Endothelial cell of umbilical vein (primary cell): ENCODE measurements around the gene SNX24. TPM values are rescaled to one million over a fixed set of nuclear protein-coding genes. Genes with fewer than 3 reads are reported as not detected.

Experiments used
- BruUV-seq: library from RNA; stranded (reverse); fragments of 400-500 nt; replicated peaks from 2 replicates; lab custom pipeline; 2021; lab: Mats Ljungman, UMichigan
- CTCF ChIA-PET: fragments of 300-600, 350-600 bp; sonication (Branson Sonifier 250); formaldehyde crosslinking; loops from one replicate; lab custom pipeline; 2021; ENCODE audit warnings: antibody characterized with exemption, inconsistent platforms; lab: Charles Lee
- POLR2A ChIA-PET: fragments of 300-600, 350-600 bp; sonication (Branson Sonifier 250); formaldehyde crosslinking; loops from one replicate; lab custom pipeline; 2021; ENCODE audit warnings: antibody characterized with exemption, inconsistent platforms; lab: Charles Lee
- DNase-seq: peaks from one replicate; pipeline ENCODE4 v3.0.0-alpha.2; 2011; ENCODE audit warnings: low read depth, low spot score
- FAIRE-seq: peaks from 2 replicates; lab custom pipeline; 2011; peaks lifted over from hg19 to GRCh38; lab: Jason Lieb, UNC
- H2AFZ ChIP-seq: 2 replicates; pipeline ENCODE4 v1.6.0; 2012; ENCODE audit warnings: low read depth, low read length, control low read depth, inconsistent platforms
- H3K27ac ChIP-seq: 2 replicates; pipeline ENCODE4 v1.5.1; 2011; ENCODE audit warnings: low read depth, mild to moderate bottlenecking, control low read depth, low read length, moderate library complexity; ENCODE audit not compliant: insufficient read depth
- H3K27me3 ChIP-seq, 2 experiments: 2 replicates each; pipeline versions ENCODE4 v1.6.0 to v1.6.1; 2011; ENCODE audit warnings: low read length in 2 of 2, mixed read lengths in 1 of 2; ENCODE audit not compliant: control insufficient read depth in 2 of 2, insufficient read depth in 2 of 2
- H3K36me3 ChIP-seq, 2 experiments: 2 replicates in 1 of 2; 3 replicates in 1 of 2; pipeline ENCODE4 v1.5.1; 2011; ENCODE audit warnings: low read length in 2 of 2, mild to moderate bottlenecking in 1 of 2, moderate library complexity in 1 of 2; ENCODE audit not compliant: control insufficient read depth in 2 of 2, insufficient read depth in 2 of 2; ENCODE audit errors: extremely low read depth in 1 of 2
- H3K4me1 ChIP-seq: 3 replicates; pipeline ENCODE4 v1.5.1; 2011; ENCODE audit warnings: mild to moderate bottlenecking, low read length; ENCODE audit not compliant: control insufficient read depth, insufficient read depth; ENCODE audit errors: extremely low read depth
- H3K4me2 ChIP-seq: 2 replicates; pipeline ENCODE4 v1.6.1; 2011; ENCODE audit warnings: low read length, control low read depth, mixed read lengths; ENCODE audit not compliant: insufficient read depth
- H3K4me3 ChIP-seq, 3 experiments: fragments of 200-600 bp in 1 of 3; sonication (generic), shearing (Covaris generic) in 1 of 3; replicated peaks in 1 of 3; 2 replicates each; pipeline ENCODE4 v1.5.1; 2011 to 2016; ENCODE audit warnings: control low read depth in 3 of 3, low read length in 3 of 3, mild to moderate bottlenecking in 2 of 3, inconsistent platforms in 1 of 3, low read depth in 1 of 3, moderate library complexity in 1 of 3; ENCODE audit not compliant: insufficient read depth in 1 of 3
- H3K79me2 ChIP-seq: 2 replicates; pipeline ENCODE4 v1.6.0; 2012; ENCODE audit warnings: low read length, inconsistent platforms; ENCODE audit not compliant: control insufficient read depth, insufficient read depth
- H3K9ac ChIP-seq: replicated peaks from 2 replicates; pipeline ENCODE3; 2011; ENCODE audit warnings: low read length, control low read depth; ENCODE audit not compliant: insufficient read depth; ENCODE audit errors: extremely low read depth
- H3K9me1 ChIP-seq: replicated peaks from 3 replicates; pipeline ENCODE4 v1.6.0; 2011; ENCODE audit warnings: mild to moderate bottlenecking, low read length; ENCODE audit not compliant: control insufficient read depth, insufficient read depth; ENCODE audit errors: extremely low read depth
- H3K9me3 ChIP-seq: replicated peaks from 2 replicates; pipeline ENCODE4 v1.5.1; 2012; ENCODE audit warnings: low read length, inconsistent platforms; ENCODE audit not compliant: control insufficient read depth, insufficient read depth
- H4K20me1 ChIP-seq: replicated peaks from 2 replicates; pipeline ENCODE3; 2011; ENCODE audit warnings: mild to moderate bottlenecking, low read length; ENCODE audit not compliant: control insufficient read depth, insufficient read depth; ENCODE audit errors: extremely low read depth
- CTCF ChIP-seq, 2 donors: IDR thresholded peaks; 1 replicate in 1 of 2; 2 replicates in 1 of 2; pipeline ENCODE4 v1.5.1; 2011; ENCODE audit warnings: low read length in 2 of 2, mild to moderate bottlenecking in 2 of 2, moderate library complexity in 2 of 2, control low read depth in 1 of 2, inconsistent platforms in 1 of 2, low read depth in 1 of 2; ENCODE audit not compliant: insufficient read depth in 1 of 2; ENCODE audit errors: extremely low read depth in 1 of 2
- EZH2 ChIP-seq: IDR thresholded peaks from 2 replicates; pipeline ENCODE4 v1.6.1; 2012; ENCODE audit warnings: borderline replicate concordance, low read depth, mild to moderate bottlenecking, moderate library complexity, low read length, inconsistent platforms; ENCODE audit not compliant: severe bottlenecking
- FOS ChIP-seq: IDR thresholded peaks from 2 replicates; pipeline ENCODE4 v1.6.1; 2011; ENCODE audit warnings: mild to moderate bottlenecking, low read length, moderate library complexity, borderline replicate concordance; ENCODE audit not compliant: insufficient read depth
- GATA2 ChIP-seq: IDR thresholded peaks from 2 replicates; pipeline ENCODE4 v1.7.0; 2011; ENCODE audit warnings: low read depth, mild to moderate bottlenecking, moderate library complexity, mixed read lengths, low read length; ENCODE audit not compliant: insufficient read length, insufficient read depth
- JUN ChIP-seq: IDR thresholded peaks from 2 replicates; pipeline ENCODE4 v1.6.1; 2011; ENCODE audit warnings: borderline replicate concordance, low read depth; ENCODE audit not compliant: insufficient read length, insufficient read depth
- MAX ChIP-seq: IDR thresholded peaks from 2 replicates; pipeline ENCODE4 v1.6.1; 2011; ENCODE audit not compliant: insufficient read depth, insufficient read length
- MYC ChIP-seq: IDR thresholded peaks from one replicate; pipeline ENCODE4 v1.6.1; 2011; ENCODE audit warnings: mild to moderate bottlenecking, low read depth, low read length
- POLR2A ChIP-seq: IDR thresholded peaks from 2 replicates; pipeline ENCODE4 v1.6.1; 2012; ENCODE audit warnings: low read depth, mild to moderate bottlenecking, control low read depth, low read length
- POLR2AphosphoS5 ChIP-seq: IDR thresholded peaks from 2 replicates; pipeline ENCODE4 v1.6.1; 2012; ENCODE audit warnings: low read depth, mild to moderate bottlenecking, control low read depth, low read length, moderate library complexity; ENCODE audit not compliant: insufficient read depth
- dilution Hi-C: fragments of 300-500 bp; cut with MboI; formaldehyde crosslinking; loops from one replicate; pipeline ENCODE4 v1.15.0; 2019; ENCODE audit warnings: low sequenced_read_pairs; ENCODE audit not compliant: extremely low pct_ligation_motif_present
- intact Hi-C: fragments of 100-400 bp; cut with micrococcal nuclease; formaldehyde crosslinking; loops from one replicate; pipeline ENCODE4 v1.10.0; 2022
- polyA plus RNA-seq, 4 experiments: library from polyadenylated mRNA; depleted of rRNA in 3 of 4; stranded (reverse) in 3 of 4; unstranded in 1 of 4; fragments of >200 nt; gene quantifications; 2 replicates each; pipeline versions ENCODE4 v1.2.1 to v1.2.3, GENCODE V29; 2011 to 2012; ENCODE audit warnings: missing spikeins in 1 of 4
- total RNA-seq: library from RNA; stranded (reverse); gene quantifications from 2 replicates; pipeline ENCODE4 v1.2.3, GENCODE V29; 2021

Gene SNX24
- total and polyA plus RNA-seq, 2 donors (not counting 3 experiments of a cell fraction or from before 2014, with no cell fraction given), result 2.9 to 14.9 TPM

- BruUV-seq, result no TSS peak
- ChIA-PET POLR2A (no interaction called here), CTCF (interaction anchor here (1.1 to 1.8 kb wide), 2 partner anchors 16 to 22 kb away, joined by 3 to 6 read pairs; no protein-coding TSS in a partner anchor)
- Histone ChIP-seq H3K79me2 (no peaks in the 10 kb centered on the region), H3K9me1 (no peaks in the 10 kb centered on the region), H3K36me3 (no peaks in the 10 kb centered on the region), H3K27ac (no peak overlapping the region), H3K9me3 (no peaks in the 10 kb centered on the region), H3K27me3 (no peaks in the 10 kb centered on the region), H2AFZ (no peak overlapping the region), H3K4me3 (no peak overlapping the region), H3K4me2 (no peak overlapping the region), H3K4me1 (no peaks in the 10 kb centered on the region), H3K9ac (no peak overlapping the region), H4K20me1 (no peaks in the 10 kb centered on the region)
- FAIRE-seq (no peak), DNase-seq (no peak)
- dilution Hi-C loops, result no loop called here
- TF ChIP-seq FOS (no peak), GATA2 (no peak), POLR2A (no peak), MAX (no peak), MYC (no peak), JUN (no peak), EZH2 (no peak), CTCF (IDR thresholded peaks at IDR 0.05; ENCODE audit: extremely low read depth in 1 of 2, insufficient read depth in 1 of 2, low read depth in 1 of 2, low read length in 2 of 2) (no peak), POLR2AphosphoS5 (no peak)
- intact Hi-C loops, result no loop called here
Measured at GRCh38 chr5:122880170-122880689, 34.8 kb downstream of the SNX24 start.
